ENCODE measurements around the gene RERE. TPM values are rescaled to one million over a fixed set of nuclear protein-coding genes. Genes with fewer than 3 reads are reported as not detected.

The RERE gene
- total RNA-seq, 4 donors from 2014 or later: 86.4 to 111 (median 103) TPM

DNA sequence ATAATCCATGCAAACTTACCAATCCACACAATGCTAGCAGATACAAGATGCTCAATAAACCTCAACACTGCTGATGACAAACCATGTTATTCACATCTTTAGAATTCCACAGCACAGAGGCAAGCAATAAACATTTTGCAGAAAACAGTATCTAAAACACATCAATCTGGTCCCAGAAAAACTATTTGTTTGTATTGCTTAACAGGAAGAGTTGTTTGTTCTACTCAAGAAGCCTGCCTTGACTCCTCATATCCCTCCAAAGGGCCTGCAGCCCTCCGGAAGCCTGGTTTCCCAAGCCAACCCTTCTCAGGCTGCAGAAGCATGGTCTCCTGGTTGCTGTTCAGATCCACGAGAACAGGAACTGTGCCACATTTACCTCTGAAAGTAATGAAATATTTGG is 139.7 kb downstream of the RERE start:
- Histone ChIP-seq H3K27me3 (no peaks in the 10 kb centered on the region), H3K4me3 (no peak overlapping the region), H3K27ac (no peak overlapping the region), H3K36me3 (no peaks in the 10 kb centered on the region), H3K4me1 (peaks cover 0 to 17% (median 0%) of the 10 kb centered on the region in 4 donors), H3K9me3 (no peaks in the 10 kb centered on the region)
- DNase-seq (ENCODE audit: low spot score in 2 of 2): no peak
- TF ChIP-seq, protein P1, sequence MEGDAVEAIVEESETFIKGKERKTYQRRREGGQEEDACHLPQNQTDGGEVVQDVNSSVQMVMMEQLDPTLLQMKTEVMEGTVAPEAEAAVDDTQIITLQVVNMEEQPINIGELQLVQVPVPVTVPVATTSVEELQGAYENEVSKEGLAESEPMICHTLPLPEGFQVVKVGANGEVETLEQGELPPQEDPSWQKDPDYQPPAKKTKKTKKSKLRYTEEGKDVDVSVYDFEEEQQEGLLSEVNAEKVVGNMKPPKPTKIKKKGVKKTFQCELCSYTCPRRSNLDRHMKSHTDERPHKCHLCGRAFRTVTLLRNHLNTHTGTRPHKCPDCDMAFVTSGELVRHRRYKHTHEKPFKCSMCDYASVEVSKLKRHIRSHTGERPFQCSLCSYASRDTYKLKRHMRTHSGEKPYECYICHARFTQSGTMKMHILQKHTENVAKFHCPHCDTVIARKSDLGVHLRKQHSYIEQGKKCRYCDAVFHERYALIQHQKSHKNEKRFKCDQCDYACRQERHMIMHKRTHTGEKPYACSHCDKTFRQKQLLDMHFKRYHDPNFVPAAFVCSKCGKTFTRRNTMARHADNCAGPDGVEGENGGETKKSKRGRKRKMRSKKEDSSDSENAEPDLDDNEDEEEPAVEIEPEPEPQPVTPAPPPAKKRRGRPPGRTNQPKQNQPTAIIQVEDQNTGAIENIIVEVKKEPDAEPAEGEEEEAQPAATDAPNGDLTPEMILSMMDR (IDR thresholded peaks at IDR 0.05): no peak
- TF ChIP-seq POLR2A (IDR thresholded peaks at IDR 0.05) (no peak), EP300 (IDR thresholded peaks at IDR 0.05) (no peak)
- 86 to 88% methylated on average over 2 of the region's 2 CpGs for WGBS, 2 donors

DNA sequence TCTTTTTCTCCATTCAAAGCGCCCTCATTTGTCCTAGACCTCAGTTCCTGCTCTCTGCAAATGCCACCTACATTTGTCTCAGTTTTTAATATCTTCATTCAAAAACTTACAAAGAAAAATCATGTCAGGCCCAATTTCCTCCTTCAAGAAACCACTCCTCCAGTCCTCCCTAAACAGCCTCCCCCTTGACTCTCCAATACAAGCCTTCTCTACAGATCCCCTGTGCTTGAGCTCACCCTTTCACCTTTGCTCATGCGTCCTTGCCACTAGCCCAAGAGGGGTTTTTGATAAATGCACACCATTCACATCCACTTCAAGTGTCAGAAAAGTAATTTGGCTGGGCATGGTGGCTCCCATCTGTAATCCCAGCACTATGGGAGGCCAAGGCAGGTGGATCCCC is 140.6 kb downstream of the RERE start:
- 87 to 95% methylated on average over 2 of the region's 2 CpGs for WGBS, 2 donors
- Histone ChIP-seq H3K4me1 (peaks cover 0 to 20% (median 0%) of the 10 kb centered on the region in 4 donors), H3K9me3 (no peaks in the 10 kb centered on the region), H3K4me3 (no peak overlapping the region), H3K27ac (no peak overlapping the region), H3K27me3 (no peaks in the 10 kb centered on the region), H3K36me3 (no peaks in the 10 kb centered on the region)
- no peak for DNase-seq (ENCODE audit: low spot score in 2 of 2)
- no peak for TF ChIP-seq EP300 (IDR thresholded peaks at IDR 0.05)
- TF ChIP-seq POLR2A (IDR thresholded peaks at IDR 0.05): no peak
- TF ChIP-seq, protein P1 (IDR thresholded peaks at IDR 0.05): no peak

DNA sequence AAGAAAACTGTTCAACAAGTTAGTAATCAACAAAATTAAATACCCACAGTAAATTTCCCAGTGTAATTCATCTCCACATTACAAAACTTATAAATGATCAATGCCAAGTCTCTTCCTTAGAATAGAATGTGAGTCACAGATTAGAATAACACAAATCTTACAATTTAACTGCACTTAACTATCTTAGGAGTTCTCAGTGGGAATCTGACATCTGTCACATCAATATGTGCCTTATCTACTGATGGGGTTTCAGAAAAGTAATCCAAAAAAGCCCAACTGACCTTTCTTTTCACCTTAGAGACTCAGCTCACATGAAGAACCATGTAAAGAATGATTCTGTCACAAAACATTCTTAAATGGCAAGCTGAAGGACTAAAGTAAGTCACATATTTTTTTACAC is 141.4 kb downstream of the RERE start:
- no peak overlapping the region for H3K4me3 ChIP-seq
- no peaks in the 10 kb centered on the region for H3K27me3 ChIP-seq
- peaks cover 0 to 23% (median 0%) of the 10 kb centered on the region in 4 donors for H3K4me1 ChIP-seq

DNA sequence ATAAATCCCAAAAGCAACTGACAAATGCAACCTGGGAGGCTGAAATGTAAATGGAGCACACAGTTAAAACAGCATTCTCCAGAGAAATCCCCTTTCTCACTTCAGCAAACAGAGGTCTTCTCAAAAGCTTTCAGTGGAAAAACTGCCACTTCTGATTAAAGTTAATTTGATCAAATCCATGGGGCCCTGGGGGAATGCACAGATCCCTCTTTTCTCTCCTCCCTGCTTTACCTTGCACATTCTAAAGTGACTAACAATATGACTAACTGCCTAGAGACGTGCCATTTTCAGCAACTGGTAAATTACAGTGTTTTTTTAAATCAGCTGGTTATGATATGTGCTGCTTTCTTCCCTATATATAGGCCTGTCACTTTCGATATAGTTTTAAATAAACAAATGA is 142.5 kb downstream of the RERE start:
- WGBS, 2 donors: 84 to 88% methylated on average over 2 of the region's 2 CpGs
- Histone ChIP-seq H3K9me3 (no peaks in the 10 kb centered on the region), H3K4me3 (no peak overlapping the region), H3K4me1 (peaks cover 0 to 29% (median 1%) of the 10 kb centered on the region in 4 donors), H3K27ac (no peak overlapping the region), H3K27me3 (no peaks in the 10 kb centered on the region), H3K36me3 (no peaks in the 10 kb centered on the region)
- no peak for DNase-seq (ENCODE audit: low spot score in 2 of 2)
- TF ChIP-seq, protein P1 (IDR thresholded peaks at IDR 0.05): no peak
- TF ChIP-seq EP300 (IDR thresholded peaks at IDR 0.05) (no peak), POLR2A (IDR thresholded peaks at IDR 0.05) (no peak)

More for the DNA sequence above, 141.4 kb downstream of the RERE start:
- DNase-seq (ENCODE audit: low spot score in 2 of 2): no peak
- Histone ChIP-seq H3K36me3 (no peaks in the 10 kb centered on the region), H3K27ac (no peak overlapping the region), H3K9me3 (no peaks in the 10 kb centered on the region)
- TF ChIP-seq EP300 (IDR thresholded peaks at IDR 0.05): no peak
- TF ChIP-seq, protein P1 (IDR thresholded peaks at IDR 0.05): no peak
- TF ChIP-seq POLR2A (IDR thresholded peaks at IDR 0.05): no peak

DNA sequence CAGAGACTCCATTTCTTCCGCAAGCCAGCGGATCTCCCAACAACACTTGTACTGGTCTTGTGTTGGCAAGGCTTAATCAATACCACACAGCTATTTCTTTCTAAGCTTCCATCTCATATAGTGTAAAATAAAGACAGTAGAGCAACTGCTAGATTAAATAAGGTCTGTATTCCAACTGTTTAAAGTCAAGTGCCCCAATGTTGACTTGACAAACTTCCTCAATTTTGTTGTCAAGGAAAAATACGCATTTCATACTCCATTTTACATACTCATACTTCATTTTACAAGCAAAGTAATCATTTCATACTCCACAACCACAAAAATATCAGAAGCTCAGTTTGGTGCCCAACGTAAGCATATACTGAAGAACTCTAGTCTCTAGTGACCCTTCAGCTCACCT is 143.0 kb downstream of the RERE start:
- Histone ChIP-seq H3K4me1 (peaks cover 0 to 28% (median 2%) of the 10 kb centered on the region in 4 donors), H3K4me3 (no peak overlapping the region), H3K27me3 (no peaks in the 10 kb centered on the region), H3K9me3 (no peaks in the 10 kb centered on the region), H3K27ac (no peak overlapping the region), H3K36me3 (no peaks in the 10 kb centered on the region)
- DNase-seq (ENCODE audit: low spot score in 2 of 2): no peak
- 94 to 95% methylated on average over 4 of the region's 4 CpGs for WGBS, 2 donors
- TF ChIP-seq POLR2A (IDR thresholded peaks at IDR 0.05) (no peak), EP300 (IDR thresholded peaks at IDR 0.05) (no peak)
- TF ChIP-seq, protein P1 (IDR thresholded peaks at IDR 0.05): no peak
